ENCODE measurements around the gene HIGD2A.
A peak's percentile ranks its signal among the peaks of the same experiment; 100 is the strongest.

HIGD2A gene

DNA sequence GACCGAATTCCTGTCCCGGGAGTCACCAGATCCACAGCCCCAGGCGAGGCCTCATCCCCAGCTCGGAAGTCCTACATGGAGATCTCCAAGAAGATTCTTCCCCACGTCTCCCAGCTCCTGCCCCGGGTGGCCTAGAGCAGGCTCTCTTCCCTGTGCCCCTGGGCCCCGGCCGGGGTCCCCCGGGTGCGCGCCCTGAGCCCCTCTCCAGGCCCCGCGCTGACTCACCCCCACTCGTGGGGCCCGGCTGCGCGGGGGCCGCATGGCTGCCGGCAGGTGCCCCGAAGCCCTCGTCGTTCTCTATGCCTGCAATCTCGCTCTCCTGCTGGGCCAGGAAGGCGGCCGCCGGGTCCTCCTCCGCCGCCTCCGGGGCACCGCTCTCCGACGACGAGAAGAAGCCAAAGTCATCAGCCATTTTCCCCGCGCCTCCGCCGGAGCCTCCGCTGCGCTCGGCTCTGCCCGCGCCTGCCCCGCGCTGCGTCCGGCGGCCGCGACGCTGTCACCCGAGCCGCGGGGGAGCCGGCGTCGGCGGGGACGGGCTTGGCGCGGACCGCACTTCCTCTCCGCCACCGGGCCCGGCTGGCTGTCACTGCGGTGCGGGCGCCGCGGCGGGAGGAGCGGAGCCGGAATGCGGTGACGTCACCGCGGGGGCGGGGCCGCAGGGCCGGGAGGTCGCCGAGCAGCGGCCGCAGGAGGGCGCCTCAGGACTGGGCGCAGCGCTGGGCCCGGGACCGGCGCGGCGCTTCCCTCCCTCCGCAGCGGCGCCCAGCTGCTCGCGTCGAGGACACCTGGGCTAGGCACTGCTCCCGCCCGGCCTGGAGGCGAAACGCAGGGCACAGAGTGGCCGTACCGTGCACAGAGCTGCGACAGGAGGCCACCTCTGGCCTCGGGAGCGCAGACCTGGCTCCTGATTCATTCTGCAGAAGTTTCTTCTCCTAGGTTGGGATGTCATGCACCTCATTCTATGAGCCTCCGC is 27.7 kb downstream of the HIGD2A start, which contains the start of gene CLTB:
Gene CLTB (minus strand): TSS at position 588 of the 973 bp plus-strand sequence. CDS start 176 bp downstream, at position 412.
- DNase-seq (ENCODE audit: low spot score), result peak; percentile 89

DNA sequence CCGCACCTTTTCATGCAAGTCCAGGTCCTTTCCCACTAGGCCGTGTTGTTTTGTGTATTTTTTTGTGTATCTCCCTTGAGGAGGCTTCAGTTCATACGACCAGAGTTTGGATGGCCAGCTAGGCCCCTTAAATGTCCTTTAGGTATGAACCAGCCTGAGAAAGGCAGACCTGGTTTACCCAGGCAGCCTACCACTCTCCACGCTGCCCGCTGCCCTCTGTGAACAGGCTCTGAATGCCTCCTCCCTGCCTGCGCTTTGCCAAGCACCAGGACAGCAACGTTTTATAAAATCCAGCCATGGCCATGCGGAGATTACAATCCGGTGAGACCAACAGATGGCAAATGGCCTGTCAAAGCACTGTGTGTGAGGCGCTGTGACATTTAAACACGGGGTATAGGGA is 28.4 kb downstream of the HIGD2A start:
- no peak for DNase-seq (ENCODE audit: low spot score)

DNA sequence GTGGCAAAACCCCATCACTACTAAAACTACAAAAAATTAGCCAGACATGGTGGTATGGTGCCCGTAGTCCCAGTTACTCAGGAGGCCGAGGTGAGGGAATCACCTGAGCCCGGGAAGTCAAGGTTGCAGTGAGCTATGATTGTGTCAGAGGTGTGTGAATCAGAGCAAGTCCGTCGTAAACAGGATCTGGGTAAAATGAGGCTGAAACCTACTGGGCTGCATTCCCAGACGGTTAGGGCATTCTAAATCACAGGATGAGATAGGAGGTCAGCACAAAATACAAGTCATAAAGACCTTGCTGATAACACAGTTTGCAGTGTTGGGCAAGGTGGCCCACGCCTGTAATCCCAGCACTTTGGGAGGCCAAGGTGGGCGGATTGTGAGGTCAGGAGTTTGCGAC is 29.7 kb downstream of the HIGD2A start:
- no peak for DNase-seq (ENCODE audit: low spot score)

DNA sequence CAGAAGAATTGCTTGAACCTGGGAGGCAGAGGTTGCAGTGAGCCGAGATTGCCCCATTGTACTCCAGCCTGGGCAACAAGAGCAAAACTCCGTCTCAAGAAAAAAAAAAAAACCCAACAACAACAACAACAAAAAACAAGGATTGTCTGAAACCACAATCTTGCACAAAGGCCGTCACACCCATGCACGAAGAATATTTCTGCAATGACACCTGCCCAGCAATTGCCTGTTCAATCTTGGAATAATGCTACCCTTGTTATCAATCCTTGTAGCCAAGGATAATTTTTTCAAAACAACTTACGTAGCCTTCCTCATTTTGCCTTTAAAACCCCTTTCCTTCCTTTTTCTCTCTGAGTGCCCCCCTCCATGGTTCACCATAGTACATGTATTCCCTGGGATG is 31.5 kb downstream of the HIGD2A start:
- no peak for DNase-seq (ENCODE audit: low spot score)

DNA sequence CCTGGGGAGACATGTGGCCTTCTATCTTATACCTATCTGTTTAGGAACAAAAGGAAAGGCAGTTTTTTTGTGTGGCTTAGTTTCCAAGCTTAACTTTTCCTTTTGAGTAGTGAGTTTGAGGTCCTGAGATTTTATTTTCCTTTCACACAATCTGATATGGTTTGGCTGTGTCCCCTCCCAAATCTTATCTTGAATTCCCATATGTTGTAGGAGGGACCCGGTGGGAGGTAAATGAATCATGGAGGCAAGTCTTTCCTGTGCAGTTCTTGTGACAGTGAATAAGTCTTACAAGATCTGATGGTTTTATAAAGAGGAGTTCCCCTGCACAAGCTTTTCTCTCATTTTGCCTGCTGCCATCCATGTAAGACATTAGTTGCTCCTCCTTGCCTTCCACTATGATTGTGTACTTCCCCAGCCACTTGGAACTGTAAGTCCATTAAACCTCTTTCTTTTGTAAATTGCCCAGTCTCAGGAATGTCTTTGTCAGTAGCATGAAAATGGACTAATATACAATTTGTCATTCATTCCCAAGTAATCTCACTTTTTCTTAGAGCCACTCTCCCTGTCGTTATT is 32.5 kb downstream of the HIGD2A start:
- DNase-seq (ENCODE audit: low spot score), result no peak

DNA sequence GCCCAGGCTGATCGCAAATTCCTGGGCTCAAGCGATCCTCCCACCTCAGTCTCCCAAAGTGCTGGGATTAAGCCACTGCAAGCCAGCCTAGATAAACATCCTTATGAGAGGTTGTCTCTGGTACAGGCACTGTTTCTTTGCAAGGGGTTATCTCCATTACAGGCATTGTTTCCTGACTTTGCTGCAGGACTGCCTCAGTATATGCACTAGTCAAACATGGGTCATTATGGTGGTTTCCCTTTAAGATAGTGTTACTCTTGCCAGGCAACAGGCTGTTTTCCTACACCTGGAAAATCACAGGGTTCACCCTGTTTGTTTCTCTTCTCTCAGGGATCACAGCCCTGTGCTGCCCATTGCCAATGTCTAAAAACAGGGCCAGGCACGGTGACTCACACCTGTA is 35.6 kb downstream of the HIGD2A start:
- no peak for DNase-seq (ENCODE audit: low spot score)

DNA sequence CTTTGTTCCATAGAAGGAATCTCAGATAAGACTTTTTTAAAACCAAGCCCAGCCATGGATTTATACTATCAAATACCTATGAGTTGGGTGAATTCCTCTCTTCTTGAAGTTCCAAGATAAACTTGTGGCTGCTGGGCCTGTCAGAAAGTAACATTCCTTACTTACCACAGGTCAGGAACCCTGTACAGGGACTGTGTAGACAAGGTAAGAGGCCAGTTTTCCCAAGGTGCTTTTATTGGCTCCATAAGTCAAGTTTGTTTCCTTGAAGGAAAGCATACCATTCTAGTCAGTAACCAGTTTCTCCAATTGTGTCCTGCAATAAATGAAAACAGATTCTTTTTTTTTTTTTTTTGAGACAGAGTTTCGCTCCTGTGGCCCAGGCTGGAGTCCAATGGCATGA is 36.6 kb downstream of the HIGD2A start:
- DNase-seq (ENCODE audit: low spot score), result no peak

DNA sequence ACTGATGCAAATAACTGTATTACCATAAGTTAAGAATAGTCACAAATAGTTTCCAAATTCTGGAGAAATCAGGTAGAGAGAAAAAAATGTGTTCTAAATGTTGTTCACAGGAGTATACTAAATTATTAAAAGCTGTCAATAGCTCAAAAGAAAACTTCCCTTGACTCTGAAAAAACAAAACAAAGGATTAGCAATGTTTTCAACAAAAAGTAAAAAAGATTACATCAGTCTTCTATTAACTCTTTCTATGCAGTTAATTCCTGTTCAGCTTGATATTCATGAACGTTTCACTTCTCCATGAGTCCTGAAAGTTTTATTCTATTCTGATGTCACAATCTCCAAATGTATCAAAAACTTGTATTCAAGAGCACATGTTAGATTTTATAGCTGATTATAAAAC is 37.2 kb downstream of the HIGD2A start:
- no peak for DNase-seq (ENCODE audit: low spot score)

DNA sequence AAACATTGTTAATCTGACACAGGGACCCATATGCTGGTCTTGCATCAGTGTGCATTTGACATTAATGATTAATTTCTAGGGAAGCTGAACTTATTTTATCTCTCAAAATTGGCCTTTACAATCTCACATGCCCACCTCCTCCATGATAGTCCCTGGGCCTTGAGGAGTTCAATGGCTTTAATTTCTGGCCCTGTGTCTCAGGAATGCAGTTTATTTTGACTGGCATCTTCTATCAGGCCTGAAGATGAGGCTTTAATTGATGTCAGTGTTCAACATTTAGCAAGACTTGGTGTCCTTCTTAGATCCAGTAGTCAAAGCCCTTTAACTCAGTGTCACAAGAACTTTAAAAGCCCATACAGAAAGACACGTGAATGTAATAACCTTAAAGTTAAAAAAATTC is 38.3 kb downstream of the HIGD2A start:
- no peak for DNase-seq (ENCODE audit: low spot score)

DNA sequence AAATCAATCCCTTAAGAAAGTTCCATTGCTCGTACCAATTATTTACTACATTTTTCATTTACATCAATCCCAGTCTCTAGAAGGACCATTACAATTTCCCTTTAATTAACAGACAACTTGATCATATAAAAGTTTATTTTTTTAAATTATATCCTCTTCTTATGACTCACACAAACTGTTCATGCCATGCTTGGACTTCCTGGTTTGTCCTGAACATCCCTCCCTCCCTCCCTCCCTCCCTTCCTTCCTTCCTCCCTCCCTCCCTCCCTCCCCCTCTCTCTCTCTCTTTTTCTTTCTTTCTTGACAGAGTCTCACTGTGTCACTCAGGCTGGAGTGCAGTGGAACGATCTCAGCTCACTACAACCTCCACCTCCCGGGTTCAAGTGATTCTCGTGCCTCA is 39.4 kb downstream of the HIGD2A start:
- DNase-seq (ENCODE audit: low spot score), result no peak

DNA sequence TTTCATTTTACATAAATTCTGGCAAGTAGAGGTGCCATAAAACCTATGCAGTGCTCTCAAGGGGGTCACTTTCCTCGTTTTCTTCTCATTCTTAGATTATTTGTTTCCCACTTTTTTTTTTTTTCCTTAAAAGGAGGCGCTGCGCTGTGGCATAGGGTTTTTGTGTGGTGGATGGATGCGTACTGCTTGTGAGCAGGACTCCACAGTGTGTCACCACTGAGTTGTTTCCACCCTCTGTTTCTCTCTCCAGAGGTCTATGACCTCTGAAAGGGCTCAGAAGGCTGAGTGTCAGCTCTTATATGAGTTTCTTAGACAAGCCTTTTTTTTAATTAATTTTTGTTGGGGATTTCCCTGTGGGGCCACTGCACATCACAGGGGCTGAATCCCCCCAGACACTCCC is 41.4 kb downstream of the HIGD2A start:
- DNase-seq (ENCODE audit: low spot score), result no peak

DNA sequence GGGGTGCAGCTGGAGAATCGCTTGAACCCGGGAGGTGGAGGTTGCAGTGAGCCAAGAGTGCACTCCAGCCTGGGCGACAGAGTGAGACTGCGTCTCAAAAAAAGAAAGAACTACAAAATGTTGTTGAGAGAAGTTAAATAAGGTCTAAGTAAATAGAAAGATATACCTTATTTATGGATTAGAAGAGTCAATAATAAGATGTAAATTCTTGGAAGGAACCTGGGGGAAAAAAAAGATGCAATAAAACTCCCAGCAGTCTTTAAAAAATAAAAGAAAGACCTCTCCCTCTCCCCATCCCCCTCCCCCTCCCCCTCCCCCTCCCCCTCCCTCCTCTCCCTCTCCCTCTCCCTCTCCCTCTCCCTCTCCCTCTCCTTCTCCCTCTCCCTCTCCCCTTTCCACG is 44.2 kb downstream of the HIGD2A start:
- no peak for DNase-seq (ENCODE audit: low spot score)

DNA sequence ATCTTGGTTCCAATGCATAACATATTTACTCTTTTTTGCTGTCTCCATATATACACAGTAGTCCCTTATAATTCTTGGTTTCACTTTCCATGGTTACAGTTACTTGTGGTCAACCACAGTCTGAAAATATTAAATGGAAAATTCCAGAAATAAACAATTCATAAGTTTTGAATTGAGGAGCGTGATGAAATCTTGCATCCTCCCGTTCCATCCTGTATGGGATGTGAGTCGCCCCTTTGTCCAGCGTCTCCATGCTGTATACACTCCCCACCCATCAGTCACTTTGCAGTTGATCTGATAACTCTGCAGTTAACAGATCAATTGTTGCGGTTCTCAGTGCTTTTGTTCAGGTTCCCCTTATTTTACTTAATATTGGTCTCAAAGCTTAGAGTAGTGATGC is 48.1 kb downstream of the HIGD2A start:
- no peak for DNase-seq (ENCODE audit: low spot score)

DNA sequence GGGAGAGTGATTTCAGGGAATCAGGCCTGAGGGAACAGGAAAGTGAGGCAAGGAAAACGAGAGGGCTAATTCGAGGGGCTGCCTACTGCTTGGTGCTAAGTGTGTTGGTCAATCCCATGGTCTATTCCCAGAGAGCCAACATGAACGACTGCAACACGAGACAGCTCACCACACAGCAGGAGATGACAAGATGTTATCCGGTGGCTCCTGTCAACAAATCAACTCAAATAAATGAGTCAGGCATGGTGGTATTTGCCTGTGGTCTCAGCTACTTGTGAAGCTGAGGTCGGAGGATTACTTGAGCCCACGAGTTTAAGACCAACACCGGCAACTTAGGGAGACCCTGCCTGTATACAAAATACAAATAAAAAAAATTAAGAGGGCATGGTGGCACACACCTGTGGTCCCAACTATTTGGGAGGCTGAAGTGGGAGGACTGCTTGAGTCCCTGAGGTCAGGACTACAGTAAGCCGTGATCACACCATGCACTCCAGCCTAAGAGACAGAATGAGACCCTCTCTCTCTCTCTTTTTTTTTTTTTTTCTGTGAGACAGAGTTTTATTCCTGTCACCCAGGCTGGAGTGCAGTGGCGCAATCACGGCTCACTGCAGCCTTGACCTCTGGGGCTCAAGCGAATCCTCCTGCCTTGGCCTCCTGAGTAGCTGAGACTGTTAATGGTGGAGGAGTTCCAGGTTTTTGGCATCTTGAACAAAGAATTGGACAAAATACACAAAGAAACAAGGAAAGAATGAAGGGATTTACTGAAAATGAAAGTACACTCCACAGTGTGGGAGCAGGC is 50.6 kb downstream of the HIGD2A start:
- DNase-seq (ENCODE audit: low spot score), result no peak

All from putamen (tissue), 1 donor.